ENCODE results near the gene RHOA. TPM values are rescaled to one million over a fixed set of nuclear protein-coding genes. Genes with fewer than 3 reads are reported as not detected.

The RHOA gene
- total and polyA plus RNA-seq, 10 of the 15 experiments (the other 5 are each of a cell fraction or from before 2014, with no cell fraction given), result 246 to 1,049 (median 515) TPM

DNA sequence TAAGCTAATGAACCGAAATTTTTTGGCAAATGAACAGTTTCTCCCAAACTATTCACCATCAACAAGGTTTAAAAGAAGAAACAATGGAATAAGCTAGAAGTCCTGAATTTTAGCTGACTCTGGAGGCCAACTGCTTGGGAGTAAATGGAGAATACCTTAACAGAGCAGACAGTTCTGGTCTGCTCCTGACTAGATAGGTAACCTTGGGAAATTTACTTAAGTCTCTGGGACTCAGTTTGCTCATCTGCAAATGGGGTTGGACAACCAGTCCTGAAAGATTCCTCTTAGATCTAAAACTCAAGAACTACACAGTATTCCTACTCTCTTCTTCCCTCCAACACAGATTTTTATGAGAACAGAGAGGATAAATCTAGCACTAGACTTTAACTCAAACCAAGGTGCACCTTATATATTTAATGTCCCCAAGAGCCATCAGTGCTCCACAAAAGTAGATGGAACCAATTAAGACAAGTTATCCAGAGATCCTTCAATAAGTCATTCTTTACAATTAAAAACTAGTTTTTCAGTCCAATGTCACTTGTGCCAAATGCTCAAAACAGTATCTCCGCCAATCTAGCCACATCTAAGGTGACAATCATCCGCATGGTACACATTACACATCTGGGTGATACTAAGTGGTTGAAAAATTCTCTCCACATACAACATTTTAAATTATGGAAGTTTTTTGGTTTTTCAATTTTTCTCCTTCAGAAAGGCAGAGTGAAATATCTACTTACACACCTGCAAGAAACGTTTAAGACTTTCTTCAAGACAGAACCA is 1.5 kb downstream of the RHOA start:
- no peaks in the 10 kb centered on the region for H3K27me3 ChIP-seq (replicated peaks in 1 of 2; ENCODE audit: control insufficient read depth in 2 of 2, insufficient read depth in 2 of 2, low read length in 1 of 2)
- H3K9me3 ChIP-seq (replicated peaks; ENCODE audit: control insufficient read depth, insufficient read depth, low read length), result no peaks in the 10 kb centered on the region; the same call in 2 of the 3 replicates
- SMC1A ChIA-PET (ENCODE audit: uncharacterized antibody, unreplicated experiment), result interaction anchor here (1.0 to 2.7 kb wide), 6 partner anchors 13 to 70 kb away, joined by 4 to 9 read pairs (median 5); no protein-coding TSS in a partner anchor
- peaks cover 19% of the 10 kb centered on the region for H4K20me1 ChIP-seq (ENCODE audit: control insufficient read depth, insufficient read depth)
- H3K4me1 ChIP-seq (ENCODE audit: control insufficient read depth, insufficient read depth, low read length), result peaks cover 15% of the 10 kb centered on the region
- H3K4me3 ChIP-seq, result peak overlapping the region; percentile 93
- peak overlapping the region; percentile 96 for H3K27ac ChIP-seq (ENCODE audit: control insufficient read depth, insufficient read depth)
- in situ Hi-C loops (cut with MboI) (no loop called here), intact Hi-C loops (cut with micrococcal nuclease; ENCODE audit: unreplicated experiment) (loop anchor here (10.0 kb wide), 1 partner anchor 315 kb away; the partner anchor contains the start of gene QRICH1)
- H3K79me2 ChIP-seq (ENCODE audit: control insufficient read depth, insufficient read depth, low read length), result peaks cover 87% of the 10 kb centered on the region
- ATAC-seq (no peak), FAIRE-seq (peak; percentile 35), DNase-seq (ENCODE audit: low read depth, low spot score) (no peak)
- CTCF ChIA-PET, result interaction anchor here (1.1 to 3.1 kb wide), 4 partner anchors 26 to 70 kb away, joined by 3 to 15 read pairs (median 4); partner anchors contain the start of gene USP4
- peak overlapping the region; percentile 93 for H3K9ac ChIP-seq (ENCODE audit: control insufficient read depth, insufficient read depth, low read length)
- peaks cover 0 to 6% of the 10 kb centered on the region in 2 experiments; a peak in 1 of 4 replicates for H3K36me3 ChIP-seq (ENCODE audit: control insufficient read depth in 2 of 2, insufficient read depth in 2 of 2, low read length in 1 of 2)
- RAD21 ChIA-PET (ENCODE audit: unreplicated experiment), result interaction anchor here (1.0 to 1.5 kb wide), 4 partner anchors 34 to 70 kb away, joined by 3 to 7 read pairs (median 3); partner anchors contain the start of gene USP4
- 0% methylated on average over 4 of the region's 4 CpGs for WGBS (ENCODE audit: insufficient coverage, insufficient replicate concordance, low lambda C conversion rate, missing lambda C conversion rate)
- POLR2A ChIA-PET, result interaction anchor here (1.0 to 6.6 kb wide), 6 partner anchors 15 to 70 kb away, joined by 3 to 36 read pairs (median 9); partner anchors contain the start of genes NICN1 and USP4
- BruUV-seq (replicated peaks), result TSS peak; percentile 74
- H3K4me2 ChIP-seq (ENCODE audit: control insufficient read depth, insufficient read depth), result peak overlapping the region; percentile 78
- H2AFZ ChIP-seq (ENCODE audit: control insufficient read depth, low read depth, low read length), result no peak overlapping the region
- no peak for TF ChIP-seq SMC3 (IDR thresholded peaks at IDR 0.05; ENCODE audit: borderline replicate concordance, low read length)
- no peak for TF ChIP-seq ATF7 (IDR thresholded peaks at IDR 0.05; ENCODE audit: low read depth)
- TF ChIP-seq RELB (IDR thresholded peaks at IDR 0.05; ENCODE audit: low read depth), result no peak
- TF ChIP-seq MTA3 (IDR thresholded peaks at IDR 0.05; ENCODE audit: borderline replicate concordance, low read length), result no peak
- TF ChIP-seq BCLAF1 (IDR thresholded peaks at IDR 0.05), result no peak
- no peak for TF ChIP-seq TAF1 (IDR thresholded peaks at IDR 0.05; ENCODE audit: borderline replicate concordance, low read depth, low read length)
- TF ChIP-seq ZSCAN29 (IDR thresholded peaks at IDR 0.05), result no peak
- no peak for TF ChIP-seq RCOR1 (conservative IDR thresholded peaks at IDR 0.05; ENCODE audit: low read depth, low read length)
- TF ChIP-seq YBX1 (IDR thresholded peaks at IDR 0.05), result no peak
- TF ChIP-seq IKZF1 (conservative IDR thresholded peaks at IDR 0.05), result no peak
- no peak for TF ChIP-seq TCF3 (IDR thresholded peaks at IDR 0.05; ENCODE audit: borderline replicate concordance, insufficient read depth, low read depth, low read length)
- no peak for TF ChIP-seq CEBPB (IDR thresholded peaks at IDR 0.05; ENCODE audit: borderline replicate concordance in 1 of 2, low read depth in 2 of 2, low read length in 2 of 2)
- TF ChIP-seq, protein P1, sequence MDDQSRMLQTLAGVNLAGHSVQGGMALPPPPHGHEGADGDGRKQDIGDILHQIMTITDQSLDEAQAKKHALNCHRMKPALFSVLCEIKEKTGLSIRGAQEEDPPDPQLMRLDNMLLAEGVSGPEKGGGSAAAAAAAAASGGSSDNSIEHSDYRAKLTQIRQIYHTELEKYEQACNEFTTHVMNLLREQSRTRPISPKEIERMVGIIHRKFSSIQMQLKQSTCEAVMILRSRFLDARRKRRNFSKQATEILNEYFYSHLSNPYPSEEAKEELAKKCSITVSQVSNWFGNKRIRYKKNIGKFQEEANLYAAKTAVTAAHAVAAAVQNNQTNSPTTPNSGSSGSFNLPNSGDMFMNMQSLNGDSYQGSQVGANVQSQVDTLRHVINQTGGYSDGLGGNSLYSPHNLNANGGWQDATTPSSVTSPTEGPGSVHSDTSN (IDR thresholded peaks at IDR 0.05; ENCODE audit: insufficient replicate concordance, low read depth, low read length), result no peak
- TF ChIP-seq ESRRA (IDR thresholded peaks at IDR 0.05; ENCODE audit: low read length), result no peak
- no peak for TF ChIP-seq FOS (IDR thresholded peaks at IDR 0.05; ENCODE audit: borderline replicate concordance, extremely low read depth, insufficient read length)
- TF ChIP-seq RFX5 (IDR thresholded peaks at IDR 0.05; ENCODE audit: low read depth, low read length), result no peak
